GM23338 (cell line): ENCODE data around the gene SLC28A1. TPM values are rescaled to one million over a fixed set of nuclear protein-coding genes. Genes with fewer than 3 reads are reported as not detected.

Experiments
- ATAC-seq: fragments of 200-7000 bp; cut with Tn5 transposase; 3 replicates; pipeline ENCODE4 v1.9.1; 2020
- DNase-seq: peaks from one replicate; pipeline ENCODE4 v3.0.0-alpha.2; 2015; ENCODE audit warnings: low spot score
- H2AFZ ChIP-seq: fragments of 200-600 bp; sonication (generic); 2 replicates; pipeline ENCODE4 v1.8.0; 2016; ENCODE audit warnings: antibody characterized with exemption, mild to moderate bottlenecking, moderate library complexity
- H3F3A ChIP-seq: fragments of 200-600 bp; sonication (generic); replicated peaks from 2 replicates; pipeline ENCODE4 v1.8.0; 2017; ENCODE audit warnings: antibody characterized with exemption, mixed run types, low read depth
- H3K27ac ChIP-seq: fragments of 200-600 bp; sonication (generic); 2 replicates; pipeline ENCODE4 v1.6.1; 2016; ENCODE audit warnings: low read depth
- H3K27me3 ChIP-seq: fragments of 200-600 bp; sonication (generic); 2 replicates; pipeline ENCODE4 v1.8.0; 2016; ENCODE audit warnings: mild to moderate bottlenecking, mixed run types, moderate library complexity; ENCODE audit not compliant: insufficient read depth
- H3K36me3 ChIP-seq: fragments of 200-600 bp; sonication (generic); 2 replicates; pipeline ENCODE4 v1.8.0; 2016; ENCODE audit warnings: mild to moderate bottlenecking; ENCODE audit not compliant: insufficient read depth
- H3K4me1 ChIP-seq: fragments of 200-600 bp; sonication (generic); 2 replicates; pipeline ENCODE4 v1.8.0; 2016; ENCODE audit warnings: mild to moderate bottlenecking, moderate library complexity; ENCODE audit not compliant: insufficient read depth
- H3K4me2 ChIP-seq: fragments of 200-600 bp; sonication (generic); 2 replicates; pipeline ENCODE4 v1.7.1; 2017; ENCODE audit warnings: mixed run types
- H3K4me3 ChIP-seq: fragments of 200-600 bp; sonication (generic); 2 replicates; pipeline ENCODE4 v1.6.1; 2016; ENCODE audit warnings: mixed run types
- H3K79me2 ChIP-seq: fragments of 200-600 bp; sonication (generic); replicated peaks from 2 replicates; pipeline ENCODE4 v1.8.0; 2017; ENCODE audit warnings: mild to moderate bottlenecking; ENCODE audit not compliant: insufficient read depth
- H3K9me2 ChIP-seq: fragments of 200-600 bp; sonication (generic); 2 replicates; pipeline ENCODE4 v1.8.0; 2017; ENCODE audit not compliant: insufficient read depth
- H4K20me1 ChIP-seq: fragments of 200-600 bp; sonication (generic); replicated peaks from 2 replicates; pipeline ENCODE4 v1.8.0; 2017; ENCODE audit warnings: mild to moderate bottlenecking; ENCODE audit not compliant: insufficient read depth
- H3K27ac Mint-ChIP-seq: 2 replicates; pipeline ENCODE4 v1.8.0; 2020; ENCODE audit warnings: inconsistent platforms, mild to moderate bottlenecking, moderate library complexity, mixed read lengths
- H3K27me3 Mint-ChIP-seq: 3 replicates; pipeline ENCODE4 v1.8.0; 2022; ENCODE audit warnings: low read depth, mild to moderate bottlenecking, moderate library complexity, mixed read lengths, inconsistent platforms; ENCODE audit not compliant: insufficient read depth, poor library complexity
- H3K36me3 Mint-ChIP-seq: 3 replicates; pipeline ENCODE4 v1.8.0; 2021; ENCODE audit warnings: low read depth, mild to moderate bottlenecking, inconsistent platforms, moderate library complexity, mixed read lengths
- H3K4me1 Mint-ChIP-seq: 3 replicates; pipeline ENCODE4 v1.8.0; 2020; ENCODE audit warnings: mild to moderate bottlenecking, inconsistent platforms, mixed read lengths
- H3K4me3 Mint-ChIP-seq: 3 replicates; pipeline ENCODE4 v1.8.0; 2021; ENCODE audit warnings: moderate library complexity, mild to moderate bottlenecking, inconsistent platforms, mixed read lengths
- H3K9me3 Mint-ChIP-seq: 3 replicates; pipeline ENCODE4 v1.8.0; 2020; ENCODE audit warnings: moderate library complexity, mild to moderate bottlenecking, inconsistent platforms, mixed read lengths
- CREB1 ChIP-seq: fragments of 250-450 bp; sonication (Bioruptor Pico); IDR thresholded peaks from 2 replicates; pipeline ENCODE4 v1.5.0; 2020; ENCODE audit warnings: low read depth, mild to moderate bottlenecking, moderate library complexity
- CTCF ChIP-seq, 2 experiments: fragments of 200-600 bp in 1 of 2; sonication (generic) in 1 of 2; conservative IDR thresholded peaks; 2 replicates each; pipeline versions ENCODE4 v1.5.1 to v1.6.1; 2016 to 2017; ENCODE audit warnings: antibody characterized with exemption in 2 of 2, low read depth in 2 of 2, mild to moderate bottlenecking in 2 of 2, moderate library complexity in 1 of 2
- ETS1 ChIP-seq: IDR thresholded peaks from 2 replicates; pipeline ENCODE4 v1.6.1; 2016; ENCODE audit warnings: antibody characterized with exemption
- EZH2 ChIP-seq: fragments of 200-600 bp; sonication (generic); IDR thresholded peaks from one replicate; pipeline ENCODE4 v1.8.0; 2017; ENCODE audit warnings: antibody characterized with exemption, mild to moderate bottlenecking, low read depth; ENCODE audit not compliant: unreplicated experiment
- EZH2phosphoT487 ChIP-seq: fragments of 200-600 bp; sonication (generic); IDR thresholded peaks from one replicate; pipeline ENCODE4 v1.8.1; 2018; ENCODE audit warnings: antibody characterized with exemption; ENCODE audit not compliant: unreplicated experiment
- JUNB ChIP-seq: IDR thresholded peaks from one replicate; pipeline ENCODE4 v1.6.1; 2016; ENCODE audit warnings: antibody characterized with exemption; ENCODE audit not compliant: unreplicated experiment
- NANOG ChIP-seq: IDR thresholded peaks from 2 replicates; pipeline ENCODE4 v1.6.1; 2016; ENCODE audit warnings: antibody characterized with exemption, borderline replicate concordance
- POLR2AphosphoS5 ChIP-seq: IDR thresholded peaks from 2 replicates; pipeline ENCODE4 v1.6.1; 2016; ENCODE audit warnings: antibody characterized with exemption, low read depth
- REST ChIP-seq: IDR thresholded peaks from one replicate; pipeline ENCODE4 v1.6.1; 2018; ENCODE audit warnings: antibody characterized with exemption; ENCODE audit not compliant: unreplicated experiment
- STAT1 ChIP-seq: IDR thresholded peaks from one replicate; pipeline ENCODE4 v1.6.1; 2016; ENCODE audit warnings: antibody characterized with exemption; ENCODE audit not compliant: unreplicated experiment
- ZNF114 ChIP-seq: fragments of 250-450 bp; sonication (Bioruptor Pico); IDR thresholded peaks from 2 replicates; pipeline ENCODE4 v1.5.0; 2020; ENCODE audit warnings: mild to moderate bottlenecking, moderate library complexity
- ZNF331 ChIP-seq: fragments of 250-450 bp; sonication (Bioruptor Pico); IDR thresholded peaks from 2 replicates; pipeline ENCODE4 v1.5.0; 2020; ENCODE audit warnings: low read depth, mild to moderate bottlenecking, moderate library complexity
- ZNF462 ChIP-seq: fragments of 250-450 bp; sonication (Bioruptor Pico); IDR thresholded peaks from 2 replicates; pipeline ENCODE4 v1.5.0; 2020; ENCODE audit warnings: mild to moderate bottlenecking, moderate library complexity
- long read RNA-seq: library from polyadenylated mRNA; unstranded; transcript quantifications from one replicate; pipeline ENCODE4 v2.0.0, GENCODE V29; 2020; ENCODE audit not compliant: unreplicated experiment
- polyA plus RNA-seq: library from polyadenylated mRNA; unstranded; fragments of >200 nt; fragmentation: Nextera tagmentation; extraction: Ambion mirVana; gene quantifications from 2 replicates; pipeline ENCODE4 v1.2.1, GENCODE V29; 2016
- total RNA-seq: library from RNA; depleted of rRNA; stranded (reverse); fragments of >200 nt; shearing (Covaris generic); gene quantifications from 2 replicates; pipeline ENCODE4 v1.2.3, GENCODE V29; 2014; rRNA removed

The SLC28A1 gene
- total RNA-seq (not detected in 2 replicates), polyA plus RNA-seq (not detected in 2 replicates)
- long read RNA-seq, result 0 reads

GRCh38 chr15:84883916-84884781, at the start of gene SLC28A1:
Gene SLC28A1 (plus strand): TSS chr15:84884662. CDS start chr15:84887761, 3,099 bp downstream.
- Histone ChIP-seq H3K4me2 (no peak within 1 kb of the TSS), H3K36me3 (no peaks in the 10 kb centered on the region), H3K4me3 (no peak within 1 kb of the TSS), H3F3A (no peaks in the 10 kb centered on the region), H3K27ac (no peak within 1 kb of the TSS), H3K27me3 (no peaks in the 10 kb centered on the region), H3K79me2 (no peaks in the 10 kb centered on the region), H4K20me1 (no peaks in the 10 kb centered on the region), H3K4me1 (no peaks in the 10 kb centered on the region; the same call in 1 of the 2 replicates), H2AFZ (no peak within 1 kb of the TSS), H3K9me2 (no peaks in the 10 kb centered on the region)
- H3K4me1 Mint-ChIP-seq, result peaks cover 6% of the 10 kb centered on the region
- H3K36me3 Mint-ChIP-seq, result no peaks in the 10 kb centered on the region
- ATAC-seq (no peak), DNase-seq (no peak)
- H3K4me3 Mint-ChIP-seq, result no peak within 1 kb of the TSS
- TF ChIP-seq STAT1 (no peak), ZNF114 (CRISPR knock-in tag) (no peak), REST (no peak), CREB1 (CRISPR knock-in tag) (no peak), ZNF331 (CRISPR knock-in tag) (no peak), EZH2 (no peak), CTCF (conservative IDR thresholded peaks at IDR 0.05; ENCODE audit: low read depth in 2 of 2) (no peak), ZNF462 (CRISPR knock-in tag) (no peak), POLR2AphosphoS5 (no peak), ETS1 (no peak), EZH2phosphoT487 (no peak), JUNB (no peak), NANOG (no peak)
- no peak within 1 kb of the TSS for H3K27ac Mint-ChIP-seq
- peaks cover 6% of the 10 kb centered on the region for H3K27me3 Mint-ChIP-seq
- H3K9me3 Mint-ChIP-seq, result no peaks in the 10 kb centered on the region
